GM12878 (cell line): ENCODE results near the gene MRGPRF. TPM values are rescaled to one million over a fixed set of nuclear protein-coding genes. Genes with fewer than 3 reads are reported as not detected.

ENCODE experiments used
- ATAC-seq: fragments of 200-7000 bp; cut with Tn5 transposase; 3 replicates; pipeline ENCODE4 v1.9.1; 2020; ENCODE audit warnings: mild to moderate bottlenecking, moderate library complexity
- BruUV-seq: library from RNA; stranded (reverse); fragments of 400-500 nt; replicated peaks from 2 replicates; lab custom pipeline; 2021; lab: Mats Ljungman, UMichigan
- CTCF ChIA-PET: fragments of 300-600 bp; sonication (Branson Sonifier 250); formaldehyde crosslinking; extraction: SDS; loops from one replicate; lab custom pipeline; 2021; ENCODE audit warnings: inconsistent platforms; lab: Yijun Ruan, JAX
- POLR2A ChIA-PET: fragments of 350-600 bp; formaldehyde crosslinking; extraction: SDS; loops from one replicate; lab custom pipeline; 2021; ENCODE audit warnings: inconsistent platforms; lab: Charles Lee
- RAD21 ChIA-PET: fragments of 300-600 bp; sonication (Branson Sonifier 250); formaldehyde crosslinking; loops from one replicate; lab custom pipeline; 2023; ENCODE audit warnings: antibody characterized with exemption; ENCODE audit not compliant: unreplicated experiment; lab: Charles Lee
- SMC1A ChIA-PET: fragments of 300-600 bp; sonication (Branson Sonifier 250); formaldehyde crosslinking; loops from one replicate; lab custom pipeline; 2023; ENCODE audit not compliant: unreplicated experiment, uncharacterized antibody; lab: Charles Lee
- DNase-seq: peaks from one replicate; pipeline ENCODE4 v3.0.0-alpha.2; 2011; ENCODE audit warnings: low read depth, low spot score
- FAIRE-seq: peaks from 3 replicates; lab custom pipeline; 2011; peaks lifted over from hg19 to GRCh38; lab: Jason Lieb, UNC
- H2AFZ ChIP-seq: 2 replicates; pipeline ENCODE4 v1.6.0; 2011; ENCODE audit warnings: low read depth, low read length, control low read depth; ENCODE audit not compliant: control insufficient read depth
- H3K27ac ChIP-seq: 2 replicates; pipeline ENCODE4 v1.5.1; 2011; ENCODE audit warnings: control low read depth; ENCODE audit not compliant: control insufficient read depth, insufficient read depth
- H3K27me3 ChIP-seq, 2 experiments: replicated peaks in 1 of 2; 2 replicates each; pipeline versions ENCODE4 v1.6.0 to v1.6.1; 2011; ENCODE audit warnings: low read length in 1 of 2; ENCODE audit not compliant: control insufficient read depth in 2 of 2, insufficient read depth in 2 of 2
- H3K36me3 ChIP-seq, 2 experiments: 2 replicates each; pipeline ENCODE4 v1.5.1; 2011; ENCODE audit warnings: low read length in 1 of 2; ENCODE audit not compliant: control insufficient read depth in 2 of 2, insufficient read depth in 2 of 2
- H3K4me1 ChIP-seq: 2 replicates; pipeline ENCODE4 v1.6.1; 2011; ENCODE audit warnings: mild to moderate bottlenecking, low read length, moderate library complexity, mixed read lengths; ENCODE audit not compliant: control insufficient read depth, insufficient read depth
- H3K4me2 ChIP-seq: 2 replicates; pipeline ENCODE4 v1.6.0; 2011; ENCODE audit warnings: control low read depth; ENCODE audit not compliant: control insufficient read depth, insufficient read depth
- H3K4me3 ChIP-seq: fragments of 200-600 bp; sonication (generic); 2 replicates; pipeline ENCODE4 v1.5.1; 2016
- H3K79me2 ChIP-seq: 2 replicates; pipeline ENCODE4 v1.6.0; 2011; ENCODE audit warnings: low read length; ENCODE audit not compliant: control insufficient read depth, insufficient read depth
- H3K9ac ChIP-seq: 2 replicates; pipeline ENCODE4 v1.8.0; 2011; ENCODE audit warnings: low read length, control low read depth, mixed read lengths; ENCODE audit not compliant: control insufficient read depth, insufficient read depth
- H3K9me3 ChIP-seq: replicated peaks from 3 replicates; pipeline ENCODE4 v1.5.1; 2011; ENCODE audit warnings: mild to moderate bottlenecking, low read length; ENCODE audit not compliant: control insufficient read depth, insufficient read depth
- H4K20me1 ChIP-seq: 2 replicates; pipeline ENCODE4 v1.6.0; 2011; ENCODE audit not compliant: control insufficient read depth, insufficient read depth
- BCL11A ChIP-seq: IDR thresholded peaks from 2 replicates; pipeline ENCODE4 v1.6.1; 2011; ENCODE audit warnings: low read depth, low read length
- CREB1 ChIP-seq: IDR thresholded peaks from 2 replicates; pipeline ENCODE4 v1.6.1; 2012; ENCODE audit warnings: low read depth, mild to moderate bottlenecking, inconsistent platforms
- EGR1 ChIP-seq, 2 experiments: IDR thresholded peaks; 1 replicate in 1 of 2; 2 replicates in 1 of 2; pipeline ENCODE4 v1.6.1; 2011 to 2012; ENCODE audit warnings: low read depth in 2 of 2, low read length in 2 of 2, borderline replicate concordance in 1 of 2, mild to moderate bottlenecking in 1 of 2, moderate library complexity in 1 of 2
- KLF5 ChIP-seq: fragments of 450-650 bp; IDR thresholded peaks from 2 replicates; pipeline ENCODE4 v1.6.1; 2014; ENCODE audit warnings: mild to moderate bottlenecking; ENCODE audit not compliant: partially characterized antibody
- RBBP5 ChIP-seq: fragments of 200-600 bp; sonication (generic); conservative IDR thresholded peaks from 2 replicates; pipeline ENCODE4 v1.6.1; 2016
- STAT1 ChIP-seq: fragments of 450-650 bp; conservative IDR thresholded peaks from 2 replicates; pipeline ENCODE4 v1.6.1; 2014; ENCODE audit warnings: antibody characterized with exemption, mild to moderate bottlenecking
- TARDBP ChIP-seq: IDR thresholded peaks from 2 replicates; pipeline ENCODE4 v1.6.1; 2016; ENCODE audit warnings: borderline replicate concordance
- ZNF217 ChIP-seq: fragments of 450-650 bp; IDR thresholded peaks from 2 replicates; pipeline ENCODE4 v1.6.1; 2017; ENCODE audit warnings: antibody characterized with exemption, mild to moderate bottlenecking
- WGBS: methylation state at CpG from one replicate; pipeline ENCODE4 v1.1.6; 2016; ENCODE audit warnings: low lambda C conversion rate; ENCODE audit not compliant: insufficient replicate concordance, insufficient coverage; ENCODE audit errors: missing lambda C conversion rate; 5-methylcytosine and 5-hydroxymethylcytosine counted together
- in situ Hi-C: fragments of 300-500 bp; cut with MboI; formaldehyde crosslinking; loops from 9 replicates; pipeline ENCODE4 v1.14.3; 2018; ENCODE audit warnings: mixed read lengths
- intact Hi-C: fragments of 100-400 bp; cut with micrococcal nuclease; formaldehyde crosslinking; loops from one replicate; pipeline ENCODE4 v1.14.2; 2022; ENCODE audit not compliant: unreplicated experiment
- polyA plus RNA-seq, 11 experiments: library from polyadenylated mRNA; depleted of rRNA in 4 of 11; unstranded in 6 of 11; stranded (reverse) in 5 of 11; fragments of >200 nt; fragmentation: Nextera tagmentation in 4 of 11; fragmentation: Illumina TruSeq in 1 of 11; extraction: Ambion mirVana in 4 of 11; extraction: Trizol in 1 of 11; gene quantifications; 1 replicate in 1 of 11; 2 replicates in 10 of 11; pipeline versions ENCODE4 v1.2.1 to v1.2.3, GENCODE V29; 2011 to 2016; ENCODE audit warnings: inconsistent platforms in 2 of 11, missing spikeins in 2 of 11, low read depth in 1 of 11
- total RNA-seq, 4 experiments: library from RNA; depleted of rRNA in 3 of 4; stranded (reverse); fragments of >200 nt in 3 of 4; fragmentation: Illumina TruSeq in 1 of 4; extraction: Trizol in 1 of 4; gene quantifications; 2 replicates each; pipeline versions ENCODE4 v1.2.1 to v1.2.3, GENCODE V29; 2013 to 2021
- TF ChIP-seq, protein P1 (sequence below): fragments of 450-650 bp; formaldehyde crosslinking; IDR thresholded peaks from 2 replicates; pipeline ENCODE4 v1.5.0; 2022; ENCODE audit warnings: mild to moderate bottlenecking, missing genetic modification characterization
- TF ChIP-seq, protein P2 (sequence below): fragments of 450-650 bp; formaldehyde crosslinking; IDR thresholded peaks from 2 replicates; pipeline ENCODE4 v1.4.0; 2022; ENCODE audit warnings: mild to moderate bottlenecking, moderate library complexity

MRGPRF gene
- total and polyA plus RNA-seq, 10 of the 15 experiments (the other 5 are each of a cell fraction or from before 2014, with no cell fraction given), result not detected

DNA sequence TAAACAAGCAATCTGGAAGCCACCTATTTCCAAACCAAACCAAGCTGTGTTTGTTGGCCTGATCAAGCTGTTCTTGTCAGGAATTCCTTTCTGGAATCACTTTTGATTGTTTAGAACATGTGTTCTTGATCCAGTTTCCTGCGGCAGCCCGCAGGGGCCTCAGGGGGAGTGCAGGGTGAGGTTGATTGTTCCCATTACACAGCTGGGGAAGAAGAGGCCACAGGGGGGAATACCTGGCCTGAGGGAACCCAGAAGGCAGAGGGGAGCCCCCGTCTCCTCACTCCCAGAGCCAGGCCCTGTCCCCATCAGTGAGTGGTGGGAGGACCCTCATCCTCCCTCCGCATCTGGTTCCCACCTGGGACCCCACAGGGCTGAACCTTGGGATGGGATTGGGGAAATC lies 36.5 kb downstream of the MRGPRF start:
- Histone ChIP-seq H3K36me3 (no peaks in the 10 kb centered on the region), H3K27me3 (no peaks in the 10 kb centered on the region; a peak in 2 of 4 replicates), H3K9ac (no peak overlapping the region), H4K20me1 (no peaks in the 10 kb centered on the region), H3K4me2 (no peak overlapping the region), H3K4me1 (no peaks in the 10 kb centered on the region), H3K4me3 (no peak overlapping the region), H3K9me3 (no peaks in the 10 kb centered on the region; the same call in 2 of the 3 replicates), H3K79me2 (no peaks in the 10 kb centered on the region), H3K27ac (no peak overlapping the region), H2AFZ (no peak overlapping the region)
- CTCF ChIA-PET, result no interaction called here
- no peak for TF ChIP-seq CREB1
- no peak for TF ChIP-seq ZNF217
- TF ChIP-seq STAT1, result no peak
- TF ChIP-seq, protein P1, sequence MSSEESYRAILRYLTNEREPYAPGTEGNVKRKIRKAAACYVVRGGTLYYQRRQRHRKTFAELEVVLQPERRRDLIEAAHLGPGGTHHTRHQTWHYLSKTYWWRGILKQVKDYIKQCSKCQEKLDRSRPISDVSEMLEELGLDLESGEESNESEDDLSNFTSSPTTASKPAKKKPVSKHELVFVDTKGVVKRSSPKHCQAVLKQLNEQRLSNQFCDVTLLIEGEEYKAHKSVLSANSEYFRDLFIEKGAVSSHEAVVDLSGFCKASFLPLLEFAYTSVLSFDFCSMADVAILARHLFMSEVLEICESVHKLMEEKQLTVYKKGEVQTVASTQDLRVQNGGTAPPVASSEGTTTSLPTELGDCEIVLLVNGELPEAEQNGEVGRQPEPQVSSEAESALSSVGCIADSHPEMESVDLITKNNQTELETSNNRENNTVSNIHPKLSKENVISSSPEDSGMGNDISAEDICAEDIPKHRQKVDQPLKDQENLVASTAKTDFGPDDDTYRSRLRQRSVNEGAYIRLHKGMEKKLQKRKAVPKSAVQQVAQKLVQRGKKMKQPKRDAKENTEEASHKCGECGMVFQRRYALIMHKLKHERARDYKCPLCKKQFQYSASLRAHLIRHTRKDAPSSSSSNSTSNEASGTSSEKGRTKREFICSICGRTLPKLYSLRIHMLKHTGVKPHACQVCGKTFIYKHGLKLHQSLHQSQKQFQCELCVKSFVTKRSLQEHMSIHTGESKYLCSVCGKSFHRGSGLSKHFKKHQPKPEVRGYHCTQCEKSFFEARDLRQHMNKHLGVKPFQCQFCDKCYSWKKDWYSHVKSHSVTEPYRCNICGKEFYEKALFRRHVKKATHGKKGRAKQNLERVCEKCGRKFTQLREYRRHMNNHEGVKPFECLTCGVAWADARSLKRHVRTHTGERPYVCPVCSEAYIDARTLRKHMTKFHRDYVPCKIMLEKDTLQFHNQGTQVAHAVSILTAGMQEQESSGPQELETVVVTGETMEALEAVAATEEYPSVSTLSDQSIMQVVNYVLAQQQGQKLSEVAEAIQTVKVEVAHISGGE (CRISPR knock-in tag), result no peak
- no peak for TF ChIP-seq BCL11A
- TF ChIP-seq RBBP5, result no peak
- TF ChIP-seq KLF5, result no peak
- TF ChIP-seq, protein P2, sequence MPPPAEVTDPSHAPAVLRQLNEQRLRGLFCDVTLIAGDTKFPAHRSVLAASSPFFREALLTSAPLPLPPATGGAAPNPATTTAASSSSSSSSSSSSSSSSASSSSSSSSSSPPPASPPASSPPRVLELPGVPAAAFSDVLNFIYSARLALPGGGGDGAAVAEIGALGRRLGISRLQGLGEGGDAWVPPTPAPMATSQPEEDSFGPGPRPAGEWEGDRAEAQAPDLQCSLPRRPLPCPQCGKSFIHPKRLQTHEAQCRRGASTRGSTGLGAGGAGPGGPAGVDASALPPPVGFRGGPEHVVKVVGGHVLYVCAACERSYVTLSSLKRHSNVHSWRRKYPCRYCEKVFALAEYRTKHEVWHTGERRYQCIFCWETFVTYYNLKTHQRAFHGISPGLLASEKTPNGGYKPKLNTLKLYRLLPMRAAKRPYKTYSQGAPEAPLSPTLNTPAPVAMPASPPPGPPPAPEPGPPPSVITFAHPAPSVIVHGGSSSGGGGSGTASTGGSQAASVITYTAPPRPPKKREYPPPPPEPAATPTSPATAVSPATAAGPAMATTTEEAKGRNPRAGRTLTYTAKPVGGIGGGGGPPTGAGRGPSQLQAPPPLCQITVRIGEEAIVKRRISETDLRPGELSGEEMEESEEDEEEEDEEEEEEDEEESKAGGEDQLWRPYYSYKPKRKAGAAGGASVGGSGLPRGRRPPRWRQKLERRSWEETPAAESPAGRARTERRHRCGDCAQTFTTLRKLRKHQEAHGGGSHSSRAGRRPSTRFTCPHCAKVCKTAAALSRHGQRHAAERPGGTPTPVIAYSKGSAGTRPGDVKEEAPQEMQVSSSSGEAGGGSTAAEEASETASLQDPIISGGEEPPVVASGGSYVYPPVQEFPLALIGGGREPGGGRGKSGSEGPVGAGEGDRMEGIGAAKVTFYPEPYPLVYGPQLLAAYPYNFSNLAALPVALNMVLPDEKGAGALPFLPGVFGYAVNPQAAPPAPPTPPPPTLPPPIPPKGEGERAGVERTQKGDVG (CRISPR knock-in tag), result no peak
- no peak for TF ChIP-seq TARDBP
- TF ChIP-seq EGR1 (IDR thresholded peaks at IDR 0.05; ENCODE audit: borderline replicate concordance in 1 of 2, low read depth in 2 of 2, low read length in 2 of 2), result no peak
- intact Hi-C loops, result no loop called here
- in situ Hi-C loops, result no loop called here
- no peak for ATAC-seq
- no peak for FAIRE-seq
- WGBS, result 33% methylated on average over 4 of the region's 4 CpGs
- BruUV-seq, result no TSS peak
- SMC1A ChIA-PET, result interaction anchor here (1.5 kb wide), 1 partner anchor 80 kb away, joined by 4 read pairs; no protein-coding TSS in a partner anchor
- RAD21 ChIA-PET, result no interaction called here
- POLR2A ChIA-PET, result interaction anchor here (1.2 kb wide), 1 partner anchor 76 kb away, joined by 3 read pairs; no protein-coding TSS in a partner anchor
- no peak for DNase-seq
